NB4 (cell line): ENCODE results near the gene ZNF618.

Source experiments
- MAX ChIP-seq: IDR thresholded peaks from 2 replicates; pipeline ENCODE4 v1.6.1; 2011; ENCODE audit warnings: low read depth, low read length
- POLR2A ChIP-seq: IDR thresholded peaks from 2 replicates; pipeline ENCODE4 v1.6.1; 2011; ENCODE audit warnings: mild to moderate bottlenecking; ENCODE audit not compliant: insufficient read length; ENCODE audit errors: extremely low read depth
- TF ChIP-seq, protein P1 (sequence below): IDR thresholded peaks from one replicate; pipeline ENCODE4 v1.5.1; 2012; ENCODE audit warnings: low read depth, low read length

- no peak for TF ChIP-seq MAX
- TF ChIP-seq, protein P1, sequence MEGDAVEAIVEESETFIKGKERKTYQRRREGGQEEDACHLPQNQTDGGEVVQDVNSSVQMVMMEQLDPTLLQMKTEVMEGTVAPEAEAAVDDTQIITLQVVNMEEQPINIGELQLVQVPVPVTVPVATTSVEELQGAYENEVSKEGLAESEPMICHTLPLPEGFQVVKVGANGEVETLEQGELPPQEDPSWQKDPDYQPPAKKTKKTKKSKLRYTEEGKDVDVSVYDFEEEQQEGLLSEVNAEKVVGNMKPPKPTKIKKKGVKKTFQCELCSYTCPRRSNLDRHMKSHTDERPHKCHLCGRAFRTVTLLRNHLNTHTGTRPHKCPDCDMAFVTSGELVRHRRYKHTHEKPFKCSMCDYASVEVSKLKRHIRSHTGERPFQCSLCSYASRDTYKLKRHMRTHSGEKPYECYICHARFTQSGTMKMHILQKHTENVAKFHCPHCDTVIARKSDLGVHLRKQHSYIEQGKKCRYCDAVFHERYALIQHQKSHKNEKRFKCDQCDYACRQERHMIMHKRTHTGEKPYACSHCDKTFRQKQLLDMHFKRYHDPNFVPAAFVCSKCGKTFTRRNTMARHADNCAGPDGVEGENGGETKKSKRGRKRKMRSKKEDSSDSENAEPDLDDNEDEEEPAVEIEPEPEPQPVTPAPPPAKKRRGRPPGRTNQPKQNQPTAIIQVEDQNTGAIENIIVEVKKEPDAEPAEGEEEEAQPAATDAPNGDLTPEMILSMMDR = no peak
- TF ChIP-seq POLR2A = no peak
Observed at GRCh38 chr9:113868501-113868900, 7.6 kb upstream of the ZNF618 start.
